Stimulated activated CD4-positive, alpha-beta T cell treated with anti-CD3 and anti-CD28 coated beads, Interleukin-12 subunit alpha, Interleukin-12 subunit beta, amount 100 ng/mL, for 4 hours (primary cell): Measurements from ENCODE around the gene CDC45.
"Not testable (repeated sequence)": the region's sequence is repeated elsewhere in the genome, so short reads cannot be mapped to it uniquely, and the experiment has no call there.

Experiments
- DNase-seq: peaks from one replicate; pipeline ENCODE4 v3.0.0-alpha.2; 2020

CDC45 gene

GRCh38 chr22:19533857-19534256 is 54.1 kb downstream of the CDC45 start:
- no peak for DNase-seq

GRCh38 chr22:19535001-19535400 is 55.3 kb downstream of the CDC45 start:
- DNase-seq: no peak

- DNase-seq: no peak
Measured at GRCh38 chr22:19536564-19536963, 56.8 kb downstream of the CDC45 start.

DNA sequence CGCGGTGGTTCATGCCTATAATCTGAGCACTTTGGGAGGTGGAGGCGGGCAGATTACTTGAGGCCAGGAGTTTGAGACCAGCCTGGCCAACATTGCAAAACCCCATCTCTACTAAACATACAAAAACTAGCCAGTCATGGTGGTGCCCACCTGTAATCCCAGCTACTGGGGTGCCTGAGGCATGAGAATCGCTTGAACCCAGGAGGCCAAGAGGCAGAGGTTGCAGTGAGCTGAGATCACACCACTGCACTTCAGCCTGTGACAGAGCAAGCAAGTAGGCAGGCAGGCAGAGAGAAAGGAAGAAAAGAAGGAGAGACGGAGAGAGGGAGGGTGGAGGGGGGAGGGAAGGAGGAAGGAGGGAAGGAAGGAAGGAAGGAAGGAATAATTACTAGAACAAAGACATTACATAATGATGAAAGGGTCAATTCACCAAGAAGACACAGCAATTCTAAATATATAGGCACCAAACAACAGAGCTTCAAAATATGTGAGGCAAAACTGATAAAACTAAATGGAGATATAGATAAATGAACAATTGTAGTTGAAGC is 58.3 kb downstream of the CDC45 start:
- DNase-seq: no peak

- DNase-seq: no peak
Measured at GRCh38 chr22:19540394-19540793, 60.7 kb downstream of the CDC45 start.

DNA sequence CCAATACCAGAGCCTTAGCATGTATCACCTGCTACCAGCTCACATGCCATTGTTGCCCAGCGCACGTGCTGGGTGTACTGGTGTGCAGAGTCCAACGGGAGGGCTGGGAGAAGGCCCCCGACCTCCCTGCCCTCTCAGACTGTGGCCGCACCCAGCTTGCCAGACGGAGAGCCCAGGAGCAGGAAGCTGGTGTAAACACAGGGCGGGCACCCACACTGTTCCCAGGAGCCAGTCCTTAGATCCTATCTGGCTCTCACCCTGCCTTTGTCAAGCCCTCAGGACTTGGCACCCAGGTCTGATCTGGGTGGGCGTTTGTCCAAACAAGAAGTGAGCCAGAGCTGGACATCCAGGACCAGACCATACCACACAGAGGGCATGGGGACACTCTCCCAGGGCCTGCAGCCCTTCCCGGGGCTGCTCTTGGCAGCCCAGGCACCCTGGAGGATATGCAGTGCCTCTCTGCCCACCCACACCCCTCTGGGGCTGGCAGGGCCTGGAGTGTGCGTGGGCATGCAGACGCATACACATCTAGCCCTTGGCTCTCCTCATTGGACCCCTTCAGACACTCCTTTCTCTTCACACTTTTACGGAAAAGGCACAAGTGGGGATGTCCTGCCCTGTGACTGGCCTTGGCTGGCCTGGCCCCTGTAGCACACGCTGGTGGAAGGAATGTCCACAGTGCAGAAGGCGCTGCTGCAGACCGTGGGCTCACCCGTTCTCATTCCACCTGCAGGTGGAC is 64.4 kb downstream of the CDC45 start:
- no peak for DNase-seq

- DNase-seq: no peak
Measured at GRCh38 chr22:19545935-19546207, 66.2 kb downstream of the CDC45 start.

DNA sequence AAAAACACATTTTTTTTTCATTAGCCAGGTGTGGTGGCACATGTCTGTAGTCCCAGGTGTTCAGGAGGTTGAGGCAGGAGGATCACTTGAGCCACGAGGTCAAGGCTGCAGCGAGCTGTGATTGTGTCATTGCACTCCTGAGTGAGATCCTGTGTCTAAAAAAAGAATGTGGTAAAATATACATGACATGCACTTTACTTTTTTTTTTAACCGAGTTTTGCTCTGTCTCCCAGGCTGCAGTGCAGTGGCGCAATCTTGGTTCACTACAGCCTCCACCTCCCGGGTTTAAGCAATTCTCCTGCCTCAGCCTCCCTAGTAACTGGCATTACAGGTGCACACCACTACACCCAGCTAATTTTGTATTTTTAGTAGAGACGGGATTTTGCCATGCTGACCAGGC is 67.0 kb downstream of the CDC45 start:
- no peak for DNase-seq

DNA sequence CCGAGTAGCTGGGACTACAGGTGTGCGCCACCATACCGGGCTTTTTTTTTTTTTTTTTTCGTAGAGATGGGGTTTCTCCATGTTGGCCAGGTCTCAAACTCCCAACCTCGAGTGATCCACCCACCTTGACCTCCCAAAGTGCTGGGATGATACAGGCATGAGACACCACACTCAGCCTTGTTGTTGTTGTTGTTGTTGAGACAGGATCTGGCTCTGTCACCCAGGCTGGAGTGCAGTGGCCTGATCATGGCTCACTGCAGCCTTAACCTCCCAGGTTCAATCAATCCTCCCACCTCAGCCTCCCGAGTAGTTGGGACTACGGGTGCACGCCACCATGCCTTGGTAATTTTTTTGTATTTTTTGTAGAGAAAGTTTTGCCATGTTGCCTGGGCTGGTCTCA is 67.9 kb downstream of the CDC45 start:
- DNase-seq: no peak

DNA sequence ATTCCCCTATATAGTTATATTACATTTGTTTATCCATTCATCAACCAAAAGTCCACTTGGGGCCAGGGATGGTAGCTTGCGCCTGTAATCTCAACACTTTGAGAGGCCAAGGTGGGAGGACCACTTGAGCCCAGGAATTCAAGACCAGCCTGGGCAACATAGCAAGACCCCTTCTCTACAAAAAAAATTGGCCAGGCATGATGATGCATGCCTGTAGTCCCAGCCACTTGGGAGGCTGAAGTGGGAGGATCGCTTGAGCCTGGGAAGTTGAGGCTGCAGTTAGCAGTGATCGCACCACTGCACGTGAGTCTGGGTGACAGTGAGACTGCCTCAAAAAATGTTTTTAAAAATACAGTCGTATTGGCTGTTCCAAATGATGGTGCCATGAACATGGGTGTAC is 68.7 kb downstream of the CDC45 start:
- DNase-seq: not testable (repeated sequence)

- no peak for DNase-seq
Measured at GRCh38 chr22:19548964-19549363, 69.2 kb downstream of the CDC45 start.

DNA sequence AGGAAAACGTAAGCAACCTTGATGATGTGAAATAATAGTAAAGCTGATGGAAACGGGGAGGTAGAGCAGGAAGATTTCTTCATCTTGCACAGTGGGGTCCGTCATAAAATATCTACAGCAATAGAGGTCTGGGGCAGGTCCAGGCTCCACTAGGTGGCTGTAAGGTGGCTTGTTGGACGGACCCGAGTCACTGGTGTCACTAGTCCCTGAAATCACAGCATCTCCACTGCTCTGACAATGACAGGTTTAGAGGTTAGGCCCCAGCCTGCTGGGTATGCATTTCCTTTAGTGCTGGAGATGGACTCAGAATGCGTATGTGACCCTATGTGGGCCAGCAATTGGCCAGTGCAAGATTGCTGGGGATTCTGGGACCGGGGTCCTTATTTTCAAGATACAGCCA is 69.7 kb downstream of the CDC45 start:
- no peak for DNase-seq

DNA sequence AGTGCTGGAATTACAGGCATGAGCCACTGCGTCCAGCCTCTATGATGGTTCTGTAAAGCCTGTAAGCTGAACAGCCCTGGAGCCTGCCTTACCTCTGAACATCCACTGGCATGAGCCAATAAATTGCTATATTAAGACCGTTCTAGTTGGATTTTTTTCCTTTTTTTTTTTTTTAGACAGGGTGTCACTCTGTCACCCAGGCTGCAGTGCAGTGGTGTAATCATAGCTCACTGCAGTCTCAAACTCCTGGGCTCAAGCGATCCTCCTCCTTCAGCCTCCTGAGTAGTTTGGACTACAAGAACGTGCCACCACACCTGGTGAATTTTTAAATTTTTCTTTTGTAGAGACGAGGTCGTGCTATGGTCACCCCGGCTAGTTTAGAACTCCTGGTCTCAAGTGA is 70.7 kb downstream of the CDC45 start:
- no peak for DNase-seq

GRCh38 chr22:19553201-19553600 is 73.5 kb downstream of the CDC45 start:
- no peak for DNase-seq

DNA sequence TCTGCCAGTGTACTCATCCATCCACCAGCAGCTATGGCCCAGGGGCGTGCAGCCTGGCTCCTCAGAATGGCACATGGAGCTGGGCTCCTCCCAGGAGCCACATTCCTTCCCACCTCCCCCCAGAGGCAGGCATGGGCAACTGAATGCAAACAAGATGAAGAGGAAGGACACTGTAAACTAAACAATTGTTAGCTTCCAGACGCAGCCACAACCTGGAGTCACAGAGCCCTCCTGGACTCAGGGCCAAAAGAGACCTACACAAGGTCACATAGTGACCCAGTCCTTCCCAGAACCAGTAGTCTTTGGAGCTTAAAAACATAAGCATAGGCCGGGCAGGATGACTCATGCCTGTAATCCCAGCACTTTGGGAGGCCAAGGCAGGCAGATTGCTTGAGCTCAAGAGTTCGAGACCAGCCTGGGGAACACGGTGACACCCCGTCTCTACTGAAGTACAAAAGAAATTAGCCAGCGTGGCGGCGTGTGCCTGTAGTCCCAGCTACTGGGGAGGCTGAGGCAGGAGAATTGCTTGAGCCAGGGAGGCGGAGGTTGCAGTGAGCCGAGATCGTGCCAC is 75.2 kb downstream of the CDC45 start:
- no peak for DNase-seq

DNA sequence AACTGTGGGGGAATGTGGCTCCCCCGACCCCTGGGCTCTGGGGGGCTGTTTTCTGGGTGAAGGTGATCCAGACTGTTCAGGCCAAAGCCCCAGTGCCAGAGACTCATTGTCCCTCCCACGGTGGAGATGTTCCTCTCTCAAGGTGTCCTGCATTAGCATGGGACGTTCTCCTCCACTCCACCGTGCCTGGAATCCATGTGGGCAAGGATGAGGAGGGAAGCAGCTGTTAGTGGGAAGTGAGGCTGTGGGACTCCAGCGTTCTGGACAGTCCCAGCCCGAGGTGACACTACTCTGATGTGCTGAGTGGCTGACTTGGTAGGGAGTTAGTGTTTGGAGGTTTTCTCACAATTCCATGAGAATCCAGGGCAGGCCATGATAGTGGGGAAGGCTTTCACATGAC is 75.9 kb downstream of the CDC45 start:
- no peak for DNase-seq

GRCh38 chr22:19556963-19557545 is 77.3 kb downstream of the CDC45 start:
- DNase-seq: no peak

GRCh38 chr22:19559324-19559811 is 79.6 kb downstream of the CDC45 start:
- no peak for DNase-seq

- no peak for DNase-seq
Measured at GRCh38 chr22:19559956-19560355, 80.2 kb downstream of the CDC45 start.

DNA sequence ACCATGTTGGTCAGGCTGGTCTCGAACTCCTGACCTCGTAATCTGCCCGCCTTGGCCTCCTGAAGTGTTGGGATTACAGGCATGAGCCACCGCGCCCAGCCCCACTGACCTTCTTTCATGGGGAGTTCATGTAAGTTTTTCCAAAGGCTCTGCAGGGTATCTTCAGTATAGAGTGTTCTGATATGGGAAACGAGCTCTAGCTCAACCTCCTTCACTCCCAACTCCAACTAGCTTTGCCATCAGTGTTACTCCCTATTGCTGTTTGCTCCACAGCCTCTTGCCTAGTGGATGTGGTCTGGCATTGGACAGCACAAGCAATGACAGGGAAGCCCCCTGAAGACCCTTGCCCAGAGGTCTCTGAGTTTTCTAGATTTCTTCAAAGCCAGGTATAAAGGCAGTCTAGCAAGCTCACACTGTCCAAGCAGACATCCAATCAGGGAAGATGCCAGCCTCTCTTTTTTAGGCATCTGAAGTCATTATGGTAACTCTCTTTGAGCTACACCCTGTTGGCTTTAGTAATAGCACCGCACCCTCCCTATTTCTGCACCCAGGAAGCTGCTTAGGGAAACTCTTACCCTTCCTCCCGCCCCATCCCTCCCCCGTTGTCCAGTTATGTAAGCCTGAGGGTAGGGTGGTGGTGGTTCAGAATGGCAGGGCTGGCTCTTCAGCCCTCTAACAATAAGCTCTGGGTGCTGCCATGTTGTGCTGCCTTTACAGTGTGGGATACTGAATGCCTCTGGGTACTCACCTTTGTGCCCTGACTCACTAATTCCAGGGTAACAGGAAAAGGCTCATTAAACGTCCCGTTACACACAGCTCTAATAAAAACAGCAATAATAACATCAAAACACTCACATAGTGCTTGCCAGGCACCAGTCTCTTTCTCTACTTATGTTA is 85.9 kb downstream of the CDC45 start:
- no peak for DNase-seq

DNA sequence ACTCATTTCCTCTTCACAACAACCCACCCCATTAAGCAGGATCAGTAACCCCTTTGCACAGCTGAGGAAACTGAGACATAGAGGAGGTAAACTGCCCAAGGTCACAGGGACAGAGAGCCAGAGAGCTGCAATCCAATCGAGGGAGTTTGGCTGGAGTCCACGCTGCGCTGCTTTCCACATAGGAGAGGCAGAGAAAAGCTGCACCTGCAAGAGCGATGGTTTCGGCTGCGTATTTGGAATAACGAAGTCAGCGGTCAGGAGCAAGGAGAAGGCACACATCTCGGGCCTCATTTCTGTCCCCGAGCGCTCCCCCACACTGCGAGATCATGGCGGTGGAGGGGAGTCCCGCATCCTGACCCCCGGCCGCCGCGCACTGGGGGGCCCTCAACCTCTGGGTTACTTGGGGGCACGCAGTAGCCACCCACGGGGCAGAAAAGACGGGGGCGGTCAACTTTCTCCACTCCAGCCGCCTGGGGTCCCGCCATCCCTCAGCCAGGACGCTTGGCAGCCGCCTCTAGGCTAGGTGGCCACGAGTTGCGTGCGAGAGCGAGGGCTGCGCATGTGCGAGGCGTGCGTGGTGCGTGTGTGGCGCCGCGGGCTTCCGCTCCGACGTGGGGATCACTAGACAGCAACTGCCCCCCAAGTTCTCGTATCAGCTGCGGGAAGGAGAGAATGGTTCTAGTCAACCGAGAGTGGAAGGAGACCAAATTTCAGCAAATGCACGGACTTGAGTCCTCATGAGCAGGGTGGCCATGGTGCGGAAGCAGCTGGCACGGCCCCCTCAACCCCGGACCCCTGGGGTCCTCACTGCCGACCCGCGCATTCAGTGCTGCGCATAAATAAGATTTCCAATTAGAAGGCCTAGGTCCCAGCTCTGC is 86.8 kb downstream of the CDC45 start:
- no peak for DNase-seq
